ENCODE measurements around the gene BTBD9.
"Not testable (repeated sequence)": the region's sequence is repeated elsewhere in the genome, so short reads cannot be mapped to it uniquely, and the experiment has no call there.

Gene BTBD9

GRCh38 chr6:38434051-38434450 is 205.7 kb downstream of the BTBD9 start:
- Histone ChIP-seq H3K4me1 (ENCODE audit: insufficient read depth, insufficient read length) (no peaks in the 10 kb centered on the region), H3K27me3 (ENCODE audit: insufficient read depth, insufficient read length) (no peaks in the 10 kb centered on the region), H3K36me3 (ENCODE audit: insufficient read depth, insufficient read length, low read length) (no peaks in the 10 kb centered on the region), H3K4me3 (ENCODE audit: insufficient read length, low read depth) (no peak overlapping the region), H3K9me3 (ENCODE audit: insufficient read depth, low read length) (peaks cover 22% of the 10 kb centered on the region), H3K9ac (ENCODE audit: insufficient read length, low read depth) (no peak overlapping the region)
- TF ChIP-seq ZNF274 (IDR thresholded peaks at IDR 0.05; ENCODE audit: low read depth, low read length): no peak
- TF ChIP-seq SUZ12 (IDR thresholded peaks at IDR 0.05; ENCODE audit: extremely low read depth, insufficient read depth, insufficient read length): no peak
- no peak for TF ChIP-seq YY1 (IDR thresholded peaks at IDR 0.05; ENCODE audit: insufficient read depth, insufficient read length)
- DNase-seq (ENCODE audit: low read depth, low spot score): no peak

GRCh38 chr6:38432479-38432878 is 207.2 kb downstream of the BTBD9 start:
- no peaks in the 10 kb centered on the region for H3K36me3 ChIP-seq (ENCODE audit: insufficient read depth, insufficient read length, low read length)
- no peak overlapping the region for H3K4me3 ChIP-seq (ENCODE audit: insufficient read length, low read depth)
- H3K9ac ChIP-seq (ENCODE audit: insufficient read length, low read depth): no peak overlapping the region
- no peaks in the 10 kb centered on the region for H3K27me3 ChIP-seq (ENCODE audit: insufficient read depth, insufficient read length)
- H3K4me1 ChIP-seq (ENCODE audit: insufficient read depth, insufficient read length): no peaks in the 10 kb centered on the region
- no peak for TF ChIP-seq YY1 (IDR thresholded peaks at IDR 0.05; ENCODE audit: insufficient read depth, insufficient read length)
- no peak for TF ChIP-seq SUZ12 (IDR thresholded peaks at IDR 0.05; ENCODE audit: extremely low read depth, insufficient read depth, insufficient read length)
- no peak for TF ChIP-seq ZNF274 (IDR thresholded peaks at IDR 0.05; ENCODE audit: low read depth, low read length)
- no peak for DNase-seq (ENCODE audit: low read depth, low spot score)
- peaks cover 22% of the 10 kb centered on the region for H3K9me3 ChIP-seq (ENCODE audit: insufficient read depth, low read length)

GRCh38 chr6:38432079-38432478 is 207.7 kb downstream of the BTBD9 start:
- H3K4me3 ChIP-seq (ENCODE audit: insufficient read length, low read depth): no peak overlapping the region
- no peak overlapping the region for H3K9ac ChIP-seq (ENCODE audit: insufficient read length, low read depth)
- no peaks in the 10 kb centered on the region for H3K4me1 ChIP-seq (ENCODE audit: insufficient read depth, insufficient read length)
- DNase-seq (ENCODE audit: low read depth, low spot score): no peak
- H3K36me3 ChIP-seq (ENCODE audit: insufficient read depth, insufficient read length, low read length): no peaks in the 10 kb centered on the region
- no peaks in the 10 kb centered on the region for H3K27me3 ChIP-seq (ENCODE audit: insufficient read depth, insufficient read length)
- TF ChIP-seq SUZ12 (IDR thresholded peaks at IDR 0.05; ENCODE audit: extremely low read depth, insufficient read depth, insufficient read length) (no peak), YY1 (IDR thresholded peaks at IDR 0.05; ENCODE audit: insufficient read depth, insufficient read length) (no peak), ZNF274 (IDR thresholded peaks at IDR 0.05; ENCODE audit: low read depth, low read length) (no peak)
- peaks cover 22% of the 10 kb centered on the region for H3K9me3 ChIP-seq (ENCODE audit: insufficient read depth, low read length)

GRCh38 chr6:38429546-38429945 is 210.2 kb downstream of the BTBD9 start:
- no peak for DNase-seq (ENCODE audit: low read depth, low spot score)
- H3K4me3 ChIP-seq (ENCODE audit: insufficient read length, low read depth): no peak overlapping the region
- no peaks in the 10 kb centered on the region for H3K36me3 ChIP-seq (ENCODE audit: insufficient read depth, insufficient read length, low read length)
- H3K27me3 ChIP-seq (ENCODE audit: insufficient read depth, insufficient read length): no peaks in the 10 kb centered on the region
- no peak overlapping the region for H3K9ac ChIP-seq (ENCODE audit: insufficient read length, low read depth)
- TF ChIP-seq SUZ12 (IDR thresholded peaks at IDR 0.05; ENCODE audit: extremely low read depth, insufficient read depth, insufficient read length) (no peak), YY1 (IDR thresholded peaks at IDR 0.05; ENCODE audit: insufficient read depth, insufficient read length) (no peak), ZNF274 (IDR thresholded peaks at IDR 0.05; ENCODE audit: low read depth, low read length) (no peak)
- H3K9me3 ChIP-seq (ENCODE audit: insufficient read depth, low read length): peaks cover 22% of the 10 kb centered on the region
- H3K4me1 ChIP-seq (ENCODE audit: insufficient read depth, insufficient read length): no peaks in the 10 kb centered on the region

GRCh38 chr6:38427492-38428210 is 212.1 kb downstream of the BTBD9 start:
- H3K4me3 ChIP-seq (ENCODE audit: insufficient read length, low read depth): no peak overlapping the region
- peak; percentile 11 for DNase-seq (ENCODE audit: low read depth, low spot score)
- H3K36me3 ChIP-seq (ENCODE audit: insufficient read depth, insufficient read length, low read length): no peaks in the 10 kb centered on the region
- TF ChIP-seq SUZ12 (IDR thresholded peaks at IDR 0.05; ENCODE audit: extremely low read depth, insufficient read depth, insufficient read length) (no peak), ZNF274 (IDR thresholded peaks at IDR 0.05; ENCODE audit: low read depth, low read length) (no peak), YY1 (IDR thresholded peaks at IDR 0.05; ENCODE audit: insufficient read depth, insufficient read length) (no peak)
- no peak overlapping the region for H3K9ac ChIP-seq (ENCODE audit: insufficient read length, low read depth)
- peaks cover 22% of the 10 kb centered on the region for H3K9me3 ChIP-seq (ENCODE audit: insufficient read depth, low read length)
- H3K27me3 ChIP-seq (ENCODE audit: insufficient read depth, insufficient read length): no peaks in the 10 kb centered on the region
- H3K4me1 ChIP-seq (ENCODE audit: insufficient read depth, insufficient read length): no peaks in the 10 kb centered on the region

GRCh38 chr6:38425788-38426488 is 213.8 kb downstream of the BTBD9 start:
- not testable (repeated sequence) for H3K36me3 ChIP-seq (ENCODE audit: insufficient read depth, insufficient read length, low read length); DNase-seq (ENCODE audit: low read depth, low spot score); H3K9ac ChIP-seq (ENCODE audit: insufficient read length, low read depth)

GRCh38 chr6:38423746-38424145 is 216.0 kb downstream of the BTBD9 start:
- no peaks in the 10 kb centered on the region for H3K27me3 ChIP-seq (ENCODE audit: insufficient read depth, insufficient read length)
- TF ChIP-seq SUZ12 (IDR thresholded peaks at IDR 0.05; ENCODE audit: extremely low read depth, insufficient read depth, insufficient read length) (no peak), YY1 (IDR thresholded peaks at IDR 0.05; ENCODE audit: insufficient read depth, insufficient read length) (no peak), ZNF274 (IDR thresholded peaks at IDR 0.05; ENCODE audit: low read depth, low read length) (no peak)
- no peaks in the 10 kb centered on the region for H3K4me1 ChIP-seq (ENCODE audit: insufficient read depth, insufficient read length)
- no peaks in the 10 kb centered on the region for H3K36me3 ChIP-seq (ENCODE audit: insufficient read depth, insufficient read length, low read length)
- no peaks in the 10 kb centered on the region for H3K9me3 ChIP-seq (ENCODE audit: insufficient read depth, low read length)
- no peak overlapping the region for H3K4me3 ChIP-seq (ENCODE audit: insufficient read length, low read depth)
- no peak overlapping the region for H3K9ac ChIP-seq (ENCODE audit: insufficient read length, low read depth)
- DNase-seq (ENCODE audit: low read depth, low spot score): no peak

More at GRCh38 chr6:38425788-38426488, 213.8 kb downstream of the BTBD9 start:
- not testable (repeated sequence) for H3K4me1 ChIP-seq (ENCODE audit: insufficient read depth, insufficient read length); H3K4me3 ChIP-seq (ENCODE audit: insufficient read length, low read depth); H3K9me3 ChIP-seq (ENCODE audit: insufficient read depth, low read length); H3K27me3 ChIP-seq (ENCODE audit: insufficient read depth, insufficient read length)

Data from NT2/D1 (cell line).